GM21576 (cell line): ENCODE data around the gene LGR5.
A peak's percentile ranks its signal among the peaks of the same experiment; 100 is the strongest.

Source experiments
- ATAC-seq: cut with Tn5 transposase; IDR thresholded peaks from one replicate; pipeline ENCODE4 v1.9.1; 2021; ENCODE audit warnings: mild to moderate bottlenecking, moderate library complexity; ENCODE audit not compliant: unreplicated experiment

LGR5 gene, protein sequence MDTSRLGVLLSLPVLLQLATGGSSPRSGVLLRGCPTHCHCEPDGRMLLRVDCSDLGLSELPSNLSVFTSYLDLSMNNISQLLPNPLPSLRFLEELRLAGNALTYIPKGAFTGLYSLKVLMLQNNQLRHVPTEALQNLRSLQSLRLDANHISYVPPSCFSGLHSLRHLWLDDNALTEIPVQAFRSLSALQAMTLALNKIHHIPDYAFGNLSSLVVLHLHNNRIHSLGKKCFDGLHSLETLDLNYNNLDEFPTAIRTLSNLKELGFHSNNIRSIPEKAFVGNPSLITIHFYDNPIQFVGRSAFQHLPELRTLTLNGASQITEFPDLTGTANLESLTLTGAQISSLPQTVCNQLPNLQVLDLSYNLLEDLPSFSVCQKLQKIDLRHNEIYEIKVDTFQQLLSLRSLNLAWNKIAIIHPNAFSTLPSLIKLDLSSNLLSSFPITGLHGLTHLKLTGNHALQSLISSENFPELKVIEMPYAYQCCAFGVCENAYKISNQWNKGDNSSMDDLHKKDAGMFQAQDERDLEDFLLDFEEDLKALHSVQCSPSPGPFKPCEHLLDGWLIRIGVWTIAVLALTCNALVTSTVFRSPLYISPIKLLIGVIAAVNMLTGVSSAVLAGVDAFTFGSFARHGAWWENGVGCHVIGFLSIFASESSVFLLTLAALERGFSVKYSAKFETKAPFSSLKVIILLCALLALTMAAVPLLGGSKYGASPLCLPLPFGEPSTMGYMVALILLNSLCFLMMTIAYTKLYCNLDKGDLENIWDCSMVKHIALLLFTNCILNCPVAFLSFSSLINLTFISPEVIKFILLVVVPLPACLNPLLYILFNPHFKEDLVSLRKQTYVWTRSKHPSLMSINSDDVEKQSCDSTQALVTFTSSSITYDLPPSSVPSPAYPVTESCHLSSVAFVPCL

DNA sequence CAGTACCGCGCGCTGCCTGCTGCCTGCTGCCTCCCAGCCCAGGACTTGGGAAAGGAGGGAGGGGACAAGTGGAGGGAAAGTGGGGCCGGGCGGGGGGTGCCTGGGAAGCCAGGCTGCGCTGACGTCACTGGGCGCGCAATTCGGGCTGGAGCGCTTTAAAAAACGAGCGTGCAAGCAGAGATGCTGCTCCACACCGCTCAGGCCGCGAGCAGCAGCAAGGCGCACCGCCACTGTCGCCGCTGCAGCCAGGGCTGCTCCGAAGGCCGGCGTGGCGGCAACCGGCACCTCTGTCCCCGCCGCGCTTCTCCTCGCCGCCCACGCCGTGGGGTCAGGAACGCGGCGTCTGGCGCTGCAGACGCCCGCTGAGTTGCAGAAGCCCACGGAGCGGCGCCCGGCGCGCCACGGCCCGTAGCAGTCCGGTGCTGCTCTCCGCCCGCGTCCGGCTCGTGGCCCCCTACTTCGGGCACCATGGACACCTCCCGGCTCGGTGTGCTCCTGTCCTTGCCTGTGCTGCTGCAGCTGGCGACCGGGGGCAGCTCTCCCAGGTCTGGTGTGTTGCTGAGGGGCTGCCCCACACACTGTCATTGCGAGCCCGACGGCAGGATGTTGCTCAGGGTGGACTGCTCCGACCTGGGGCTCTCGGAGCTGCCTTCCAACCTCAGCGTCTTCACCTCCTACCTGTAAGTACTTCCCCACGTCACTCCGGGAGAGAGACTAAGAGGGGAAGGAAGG, at the start of gene LGR5:
Gene LGR5, plus strand, starts transcription at position 186 of the 732 bp plus-strand sequence. Its CDS starts 283 bp downstream, at position 469.
- no peak for ATAC-seq

DNA sequence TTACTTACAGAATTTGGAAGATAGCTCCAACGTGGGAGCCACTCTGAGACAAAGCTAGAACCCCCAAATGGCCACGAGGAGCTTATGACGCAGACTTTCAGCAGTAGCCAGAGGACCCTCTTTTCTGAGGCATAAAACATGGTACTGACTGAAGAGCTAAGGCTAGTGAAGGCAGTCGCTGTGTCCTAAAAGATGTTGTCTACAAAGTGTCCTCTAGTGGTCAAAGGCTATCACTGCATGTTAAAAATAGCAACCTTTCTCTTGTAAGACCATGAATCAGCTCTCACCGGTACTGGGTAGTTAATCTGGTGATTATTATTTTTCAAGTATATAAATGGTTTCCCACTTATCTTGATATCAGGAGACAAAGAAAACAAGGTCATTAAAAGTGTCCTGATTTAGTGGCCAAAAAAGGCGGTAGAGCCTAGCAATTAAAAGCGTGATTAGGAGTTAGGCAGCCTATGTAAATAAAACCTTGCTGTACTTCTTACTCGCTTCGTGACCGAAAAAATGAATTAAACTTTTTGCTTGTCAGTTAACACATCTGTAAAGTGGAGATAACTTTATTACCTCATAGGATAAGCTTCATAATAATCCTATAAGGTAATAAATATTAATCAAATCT, 47.0 kb upstream of the LGR5 start:
- ATAC-seq = peak; percentile 92

DNA sequence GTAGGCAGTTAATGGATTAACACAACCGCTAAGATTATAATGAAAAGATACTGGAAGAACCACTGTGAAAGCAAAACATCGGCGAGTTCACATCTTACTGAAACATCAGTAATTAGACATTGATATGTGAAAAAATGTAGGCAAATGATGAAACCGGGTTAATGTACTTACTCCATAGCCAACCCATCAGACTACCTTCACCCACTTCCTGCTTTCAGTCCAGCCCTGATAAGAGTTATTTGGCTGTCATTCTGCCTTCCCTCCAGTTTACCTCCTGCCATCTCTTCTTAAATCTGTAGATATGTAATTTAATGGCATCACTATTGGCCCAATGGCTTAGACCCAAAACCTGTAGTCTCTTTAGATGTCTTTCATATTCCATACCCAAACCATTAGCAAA, 46.0 kb upstream of the LGR5 start:
- no peak for ATAC-seq

DNA sequence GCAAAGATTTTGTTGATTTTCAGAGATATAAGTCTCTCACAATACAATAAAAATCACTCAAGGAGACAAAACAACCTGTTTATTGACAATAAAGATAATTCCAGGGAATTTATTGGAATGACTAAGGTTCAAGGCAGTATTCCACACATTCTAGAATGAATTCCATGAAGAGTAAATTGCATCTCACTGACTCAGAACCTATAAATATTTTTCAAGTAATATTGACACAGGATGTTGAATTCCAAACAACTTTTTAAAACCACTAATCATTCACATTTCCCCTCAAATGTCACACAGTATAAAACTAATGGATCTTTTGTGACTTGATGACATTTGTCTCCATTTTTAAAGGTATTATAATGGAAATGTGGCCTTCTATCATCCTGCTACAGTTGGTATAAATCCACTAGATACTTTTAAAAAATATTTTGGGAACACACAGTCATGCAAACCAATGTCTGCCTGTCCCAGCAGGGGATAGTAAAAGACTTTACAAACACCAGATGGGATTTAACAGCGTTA, 42.1 kb upstream of the LGR5 start:
- ATAC-seq = no peak

DNA sequence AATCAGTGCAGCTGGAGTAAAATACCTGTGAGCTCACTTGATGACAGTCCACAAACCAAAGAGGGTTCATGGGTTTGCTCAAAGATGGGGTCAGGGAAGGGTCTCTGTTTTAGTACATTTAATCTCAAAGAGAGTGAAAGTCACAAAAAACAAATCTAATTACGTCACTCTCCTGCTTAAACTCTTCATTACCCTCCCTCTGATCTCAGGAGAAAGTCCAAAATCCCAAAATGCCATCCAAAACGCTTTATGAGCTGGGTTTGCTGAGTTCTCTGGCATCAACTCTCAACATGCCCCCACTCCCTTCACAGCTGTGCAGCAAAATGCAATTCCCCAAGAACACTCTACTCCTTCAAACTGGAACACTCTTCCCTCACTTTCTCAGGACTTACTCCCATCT, 40.4 kb upstream of the LGR5 start:
- no peak for ATAC-seq

DNA sequence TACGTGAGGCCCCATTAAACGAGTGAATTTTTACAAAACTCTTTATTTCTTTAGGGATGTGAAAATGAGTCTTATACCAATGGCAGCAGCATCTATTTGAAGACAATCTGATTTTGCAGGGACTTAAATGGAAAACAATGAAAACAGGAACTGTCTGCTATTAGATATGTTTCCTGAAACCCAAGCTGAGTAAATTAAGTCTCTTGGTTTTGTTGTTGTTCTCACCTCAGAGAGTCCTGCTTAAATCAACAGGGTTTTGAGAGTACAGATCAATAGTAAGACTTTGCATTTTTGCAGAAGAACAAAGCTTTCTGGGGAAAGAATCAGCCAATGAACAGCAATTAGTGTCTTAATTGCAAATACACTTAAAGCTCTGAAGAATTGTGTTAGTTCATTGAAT, 39.1 kb upstream of the LGR5 start:
- no peak for ATAC-seq

DNA sequence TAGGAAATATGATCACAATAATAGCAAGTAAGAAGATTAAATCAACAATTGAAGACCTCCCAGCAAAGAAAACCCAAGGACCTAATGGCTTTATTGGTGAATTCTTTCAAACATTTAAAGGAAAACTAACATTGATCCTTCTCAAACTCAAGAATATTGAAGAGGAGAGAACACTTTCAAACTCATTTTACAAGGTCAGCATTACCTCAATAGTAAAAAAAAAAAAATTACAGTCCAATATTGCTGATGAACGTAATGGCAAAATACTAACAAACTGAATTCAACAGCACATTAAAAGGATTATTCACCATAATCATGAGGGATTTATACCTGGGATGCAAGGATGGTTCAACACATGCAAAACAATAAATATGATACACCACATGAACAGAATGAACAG, 33.7 kb upstream of the LGR5 start:
- ATAC-seq = no peak

DNA sequence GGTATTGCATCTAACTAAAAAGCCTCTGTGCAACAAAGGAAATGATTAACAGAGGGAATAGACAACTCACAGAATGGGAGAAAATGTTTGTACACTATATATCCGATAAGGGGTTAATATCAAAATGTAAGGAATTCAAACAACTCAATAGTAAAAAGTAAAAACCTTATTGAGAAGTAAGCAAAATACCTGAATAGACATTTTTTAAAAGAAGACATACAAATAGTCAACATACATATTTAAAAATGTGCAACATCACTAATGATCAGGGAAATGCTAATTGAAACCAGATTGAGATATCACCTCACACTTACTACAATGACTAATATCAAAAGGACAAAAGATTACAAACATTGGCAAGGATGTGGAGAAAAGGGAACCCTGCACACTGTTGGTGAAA, 31.9 kb upstream of the LGR5 start:
- no peak for ATAC-seq

DNA sequence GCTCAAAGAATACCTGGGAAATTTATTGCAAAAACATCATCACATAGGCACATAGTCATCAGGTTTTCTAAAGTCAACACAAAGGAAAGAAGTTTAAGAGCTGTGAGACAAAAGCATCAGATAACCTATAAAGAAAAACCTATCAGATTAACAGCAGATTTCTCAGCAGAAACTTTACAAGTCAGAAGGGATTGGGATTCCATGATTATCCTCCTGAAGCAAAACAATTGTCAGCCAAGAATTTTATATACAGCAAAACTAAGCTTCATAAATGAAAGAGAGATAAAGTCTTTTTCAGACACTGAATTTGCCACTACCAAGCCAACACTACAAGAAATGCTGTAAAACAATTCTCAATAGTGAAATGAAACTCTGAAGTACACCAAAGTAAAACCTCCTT, 28.8 kb upstream of the LGR5 start:
- no peak for ATAC-seq

DNA sequence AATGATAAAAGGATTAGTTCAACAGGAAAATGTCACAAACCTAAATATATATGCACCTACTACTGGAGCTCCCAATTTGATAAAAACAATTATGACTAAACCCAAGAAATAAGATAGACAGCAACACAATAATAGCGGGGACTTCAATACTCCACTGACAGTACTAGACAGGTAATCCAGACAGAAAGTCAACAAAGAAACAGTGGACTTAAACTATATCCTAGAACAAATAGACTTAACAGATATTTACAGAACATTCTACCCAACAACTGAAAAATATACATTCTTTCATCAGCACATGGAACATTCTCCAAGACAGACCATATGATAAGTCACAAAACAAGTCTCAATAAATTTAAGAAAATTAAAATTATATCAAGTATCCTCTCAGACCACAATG, 28.0 kb upstream of the LGR5 start:
- no peak for ATAC-seq

DNA sequence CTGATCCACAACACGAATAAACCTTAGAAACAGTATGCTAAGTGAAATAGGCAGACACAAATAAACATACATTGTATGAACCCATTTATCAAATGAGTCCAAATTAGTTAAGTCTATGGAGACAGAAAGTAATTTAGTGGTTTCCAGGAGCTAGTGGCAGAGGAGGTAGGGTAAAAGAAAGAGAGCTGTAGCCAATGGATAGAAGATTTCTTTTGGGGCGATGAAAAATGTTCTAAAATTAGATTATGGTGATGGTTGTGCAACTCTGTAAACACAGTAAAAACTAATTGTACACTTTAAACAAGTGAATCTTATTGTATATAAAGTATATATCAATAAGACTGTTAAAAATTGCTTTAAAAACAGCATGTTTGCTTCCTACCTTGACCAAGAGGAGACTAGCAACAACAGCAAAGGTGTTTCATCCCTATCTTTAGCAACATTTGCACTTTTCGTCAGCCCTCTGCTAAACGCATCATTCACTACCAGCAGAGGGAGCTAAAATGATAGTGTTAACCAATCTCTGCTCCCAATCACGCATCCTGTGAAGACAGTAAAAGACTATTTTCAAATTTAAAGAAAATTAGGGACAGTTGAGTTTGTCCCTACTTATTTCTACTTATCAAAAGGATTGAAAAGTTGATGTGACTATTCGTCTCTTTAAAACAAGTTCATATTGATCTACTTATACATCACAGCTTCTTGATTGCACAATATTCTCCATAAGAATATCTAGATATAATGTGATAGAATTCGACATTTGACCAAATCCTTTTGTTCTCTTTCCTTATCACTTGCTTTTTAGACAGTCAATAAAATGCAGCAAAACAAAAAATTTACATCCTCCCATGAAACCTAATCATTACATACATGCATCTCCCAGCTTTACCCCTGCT, 24.0 kb upstream of the LGR5 start:
- peak; percentile 75 for ATAC-seq

DNA sequence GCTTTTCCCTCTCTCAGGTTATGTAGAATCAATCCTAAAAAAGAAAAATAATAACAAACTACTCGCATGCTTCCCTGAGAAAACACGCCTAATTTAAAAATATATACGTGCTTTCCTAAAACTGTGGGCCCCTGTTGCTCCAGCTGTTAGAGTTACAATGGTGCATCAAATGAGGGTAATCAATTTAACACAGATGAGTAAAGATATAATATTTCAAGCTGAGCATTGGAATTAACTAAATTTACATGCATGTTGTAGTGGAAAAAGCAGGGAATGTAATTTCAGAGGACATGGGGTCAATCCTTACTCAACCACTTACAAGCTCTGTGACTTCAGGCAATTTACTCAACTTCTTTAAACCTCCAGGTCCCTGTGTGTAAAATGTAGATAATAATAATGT, 22.4 kb upstream of the LGR5 start:
- no peak for ATAC-seq

DNA sequence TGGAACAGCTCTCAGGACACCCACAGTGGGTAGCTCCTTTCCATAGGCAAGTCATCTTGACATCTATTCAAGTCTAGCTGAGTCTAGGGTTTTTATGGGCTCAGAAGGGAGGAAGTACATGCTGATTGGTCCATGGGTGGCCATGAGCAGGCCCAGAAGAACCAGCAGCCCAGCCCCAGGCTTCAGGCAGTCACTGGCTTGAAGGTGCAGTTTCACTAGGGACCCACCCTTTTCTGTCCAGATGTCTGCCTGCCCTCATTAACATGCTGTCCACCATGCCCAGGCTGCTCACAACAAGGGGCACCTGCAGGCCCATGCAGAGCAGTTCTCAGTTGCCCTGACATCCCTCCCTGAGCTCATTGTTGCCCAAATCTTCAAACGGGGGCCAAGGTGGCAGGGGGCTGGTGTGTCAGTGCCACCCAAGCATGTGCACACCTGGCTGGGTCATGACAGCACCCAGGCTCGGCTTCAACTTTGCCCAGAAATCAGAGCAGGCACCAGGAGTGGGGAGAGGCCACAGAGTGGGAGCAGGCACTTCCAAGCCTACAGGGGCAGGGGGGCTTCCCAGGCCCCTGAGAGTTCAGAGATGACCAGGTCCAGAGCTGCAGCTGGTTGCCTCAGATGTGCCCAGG, 18.7 kb upstream of the LGR5 start:
- no peak for ATAC-seq

DNA sequence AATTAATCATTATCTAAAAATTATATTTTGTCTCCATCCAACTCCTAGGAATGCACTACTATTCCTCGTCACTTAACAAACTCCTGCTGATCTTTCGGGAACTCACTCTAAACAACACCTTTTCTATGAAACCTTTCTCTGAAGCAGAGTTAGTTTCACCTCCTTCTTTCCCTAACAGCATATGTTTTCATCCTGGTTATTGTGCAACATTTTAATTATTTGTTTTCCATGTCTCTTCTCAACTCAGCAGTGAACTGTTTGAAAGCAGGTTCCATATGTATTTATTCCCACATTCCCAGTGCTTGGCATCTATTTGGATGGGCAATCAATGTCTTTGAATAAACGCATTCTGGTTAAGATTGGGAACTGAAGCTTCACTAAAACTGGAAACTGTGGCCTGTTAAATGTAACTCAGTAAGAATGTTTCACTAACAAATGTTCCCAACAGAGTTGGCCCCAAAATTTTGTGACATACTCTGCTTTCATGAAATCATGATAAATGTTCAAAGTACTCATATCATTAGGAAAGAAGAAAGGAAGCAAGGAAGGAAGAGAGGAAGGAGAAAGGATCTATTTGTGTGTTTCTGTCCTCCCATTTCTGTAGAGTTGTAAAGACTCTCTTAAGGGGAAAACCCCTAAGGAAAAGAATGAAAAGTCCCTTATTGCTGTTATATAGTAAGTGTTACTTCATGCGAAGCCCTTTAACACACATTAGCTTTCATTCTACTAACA, 13.9 kb upstream of the LGR5 start:
- no peak for ATAC-seq

DNA sequence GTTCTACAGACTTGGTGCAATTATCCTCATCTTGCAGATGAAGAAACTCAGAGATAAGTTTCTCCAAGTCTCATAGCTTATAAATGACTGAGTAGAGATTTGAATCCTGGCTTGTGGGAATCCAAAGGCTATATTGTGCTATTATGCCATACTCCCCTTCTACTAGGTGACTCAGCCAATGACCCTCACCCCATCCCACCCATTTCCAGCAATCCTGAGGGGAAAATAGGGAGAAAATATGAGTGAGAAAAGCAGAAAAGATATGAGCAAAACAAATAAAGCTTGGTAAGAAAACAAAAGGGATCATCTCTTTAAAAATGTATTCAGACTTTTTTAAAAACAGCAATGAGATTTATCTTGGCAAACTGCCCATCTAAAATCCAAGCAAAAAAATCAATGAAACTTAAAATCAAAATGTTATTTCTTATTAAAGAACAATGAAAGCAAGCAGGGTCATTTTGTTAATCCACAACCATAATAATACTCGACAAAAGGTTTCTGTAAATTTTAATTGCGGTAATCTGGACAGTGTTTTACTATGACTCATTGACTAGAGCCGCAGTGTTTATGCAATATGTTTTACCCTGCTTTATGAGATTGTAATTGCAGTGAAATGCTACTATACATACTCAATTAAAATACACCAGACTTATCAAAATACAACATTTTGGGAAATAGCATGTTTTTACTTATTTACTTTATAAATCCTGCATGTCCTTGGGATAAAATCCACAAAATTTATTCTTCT, 13.1 kb upstream of the LGR5 start:
- no peak for ATAC-seq

DNA sequence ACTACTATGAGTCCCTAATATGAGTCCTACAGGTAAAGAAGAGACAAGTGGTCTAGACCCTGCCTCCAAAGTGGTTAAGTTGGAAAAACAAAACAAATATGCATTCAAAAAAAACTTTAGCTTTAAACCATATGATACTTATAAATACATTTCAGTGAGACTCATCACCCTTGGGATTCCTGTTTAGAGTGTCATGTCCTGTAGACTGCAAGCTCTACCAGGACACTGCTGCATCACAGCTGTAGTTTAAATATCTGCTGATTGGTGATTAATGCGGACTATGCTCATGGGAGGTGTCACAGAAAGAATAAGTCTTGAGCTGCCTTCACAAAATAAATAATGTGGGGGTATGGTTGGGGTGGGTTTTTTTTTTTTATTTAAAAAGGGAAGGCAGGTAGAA, 8.8 kb upstream of the LGR5 start:
- no peak for ATAC-seq

DNA sequence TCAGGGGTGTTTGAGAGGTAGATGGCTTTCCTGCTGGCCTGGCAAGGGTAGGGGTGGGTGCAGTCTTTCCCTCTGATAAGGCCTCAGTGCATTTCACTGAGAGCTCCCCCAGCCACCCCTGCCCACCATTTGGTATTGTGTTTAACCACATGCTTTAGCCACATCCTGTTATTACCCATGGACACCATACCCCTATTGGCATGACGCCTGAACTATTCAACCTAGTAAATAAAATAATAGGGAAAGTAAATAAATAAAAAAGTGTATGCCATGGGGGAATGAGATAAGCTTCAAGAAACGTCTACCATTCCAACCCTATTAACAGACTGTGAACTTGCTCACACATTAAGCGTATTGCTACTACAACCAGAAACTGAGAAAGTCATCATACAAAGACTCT, 7.6 kb upstream of the LGR5 start:
- ATAC-seq = no peak

DNA sequence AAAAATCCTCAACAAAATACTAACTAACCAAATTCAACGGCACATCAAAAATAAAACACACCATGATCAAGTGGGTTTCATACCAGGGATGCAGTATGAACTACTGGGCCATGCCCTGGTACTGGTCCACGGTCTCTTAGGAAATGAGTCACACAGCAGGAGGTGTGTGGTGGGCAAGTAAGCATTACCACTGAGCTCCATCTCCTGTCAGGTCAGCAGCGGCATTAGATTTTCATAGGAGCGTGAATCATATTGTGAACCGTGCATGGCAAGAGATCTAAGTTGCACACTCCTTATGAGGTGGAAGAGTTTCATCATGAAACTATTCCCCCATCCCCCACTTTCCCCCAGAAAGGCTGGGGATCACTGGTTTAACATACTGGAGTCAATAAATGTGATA, 6.7 kb upstream of the LGR5 start:
- ATAC-seq = no peak
